GM21367 (cell line): Measurements from ENCODE around the gene ZFHX3.

Experiments
- ATAC-seq: cut with Tn5 transposase; IDR thresholded peaks from one replicate; pipeline ENCODE4 v1.9.1; 2021; ENCODE audit not compliant: unreplicated experiment

Gene ZFHX3

DNA sequence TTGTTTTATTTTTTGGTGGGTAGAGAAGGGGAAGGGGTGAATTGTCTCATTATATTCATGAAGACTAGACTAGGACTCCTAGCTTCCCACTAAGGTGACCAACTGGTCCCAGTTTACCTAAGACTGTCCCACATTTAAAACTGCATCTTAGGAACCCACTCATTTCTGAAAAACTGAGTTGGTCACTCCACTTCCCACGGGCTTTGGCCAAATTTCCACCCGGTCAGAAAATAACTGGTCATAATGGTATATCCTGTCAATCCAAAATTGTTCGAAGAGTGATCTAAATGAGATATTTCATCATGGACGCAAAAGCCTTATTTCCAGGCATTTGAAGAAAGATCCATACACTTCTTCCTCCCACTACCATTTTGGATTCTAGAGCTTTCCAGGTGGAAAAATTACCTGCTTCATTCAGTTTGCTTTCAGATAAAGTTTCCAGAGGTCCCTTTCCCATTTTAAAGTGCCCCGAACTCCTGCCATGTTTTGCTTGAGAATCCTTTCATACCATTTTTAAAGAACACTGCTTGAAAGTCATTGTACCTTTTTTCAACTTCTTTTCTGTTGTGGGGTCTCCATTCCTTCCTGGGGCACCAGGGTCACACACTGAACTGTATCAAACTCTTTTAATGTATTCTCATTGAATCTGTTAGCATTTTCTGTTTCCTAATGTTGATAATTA, 21.8 kb upstream of the ZFHX3 start:
- ATAC-seq: no peak

DNA sequence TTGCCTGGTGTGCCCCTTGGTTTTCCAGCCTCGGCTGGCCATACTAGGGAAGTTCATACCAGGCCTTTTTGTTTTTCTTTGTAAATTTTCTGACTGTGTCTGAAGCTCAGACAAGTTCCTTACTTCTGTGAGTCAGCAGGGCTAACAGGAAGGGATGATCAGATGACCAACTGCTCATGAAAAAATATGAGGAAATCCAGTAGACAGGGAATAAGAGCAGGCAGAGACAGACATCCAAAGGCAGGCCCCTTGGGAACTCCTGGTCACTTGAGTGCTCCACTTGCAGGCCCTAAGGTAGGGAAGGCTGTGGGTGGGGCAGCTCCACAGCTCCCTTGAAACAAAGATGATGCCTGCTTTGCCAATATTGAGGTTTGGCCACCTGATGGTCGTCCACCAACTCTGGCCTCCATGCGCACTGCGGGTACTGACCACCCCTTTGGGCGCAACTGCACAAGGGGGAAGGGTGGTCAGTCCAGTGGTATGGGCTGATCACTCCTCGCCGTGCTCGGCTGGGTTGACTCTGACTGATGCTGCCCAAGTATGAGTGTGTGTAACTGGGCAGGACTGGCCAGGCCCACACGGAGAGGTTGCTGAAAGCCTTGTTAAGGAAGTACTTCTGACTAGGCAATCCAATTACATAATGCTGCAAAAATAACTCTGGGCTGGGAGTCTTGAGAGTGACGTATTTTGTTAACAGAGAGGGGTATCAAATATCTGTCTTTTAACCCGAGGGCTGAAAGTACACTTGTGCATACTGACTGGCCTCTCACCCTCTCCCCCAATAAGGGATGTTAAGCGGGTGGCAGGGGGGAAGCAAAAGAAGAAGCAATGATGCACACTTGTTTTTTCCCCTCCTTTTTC, 20.8 kb upstream of the ZFHX3 start:
- ATAC-seq: no peak

DNA sequence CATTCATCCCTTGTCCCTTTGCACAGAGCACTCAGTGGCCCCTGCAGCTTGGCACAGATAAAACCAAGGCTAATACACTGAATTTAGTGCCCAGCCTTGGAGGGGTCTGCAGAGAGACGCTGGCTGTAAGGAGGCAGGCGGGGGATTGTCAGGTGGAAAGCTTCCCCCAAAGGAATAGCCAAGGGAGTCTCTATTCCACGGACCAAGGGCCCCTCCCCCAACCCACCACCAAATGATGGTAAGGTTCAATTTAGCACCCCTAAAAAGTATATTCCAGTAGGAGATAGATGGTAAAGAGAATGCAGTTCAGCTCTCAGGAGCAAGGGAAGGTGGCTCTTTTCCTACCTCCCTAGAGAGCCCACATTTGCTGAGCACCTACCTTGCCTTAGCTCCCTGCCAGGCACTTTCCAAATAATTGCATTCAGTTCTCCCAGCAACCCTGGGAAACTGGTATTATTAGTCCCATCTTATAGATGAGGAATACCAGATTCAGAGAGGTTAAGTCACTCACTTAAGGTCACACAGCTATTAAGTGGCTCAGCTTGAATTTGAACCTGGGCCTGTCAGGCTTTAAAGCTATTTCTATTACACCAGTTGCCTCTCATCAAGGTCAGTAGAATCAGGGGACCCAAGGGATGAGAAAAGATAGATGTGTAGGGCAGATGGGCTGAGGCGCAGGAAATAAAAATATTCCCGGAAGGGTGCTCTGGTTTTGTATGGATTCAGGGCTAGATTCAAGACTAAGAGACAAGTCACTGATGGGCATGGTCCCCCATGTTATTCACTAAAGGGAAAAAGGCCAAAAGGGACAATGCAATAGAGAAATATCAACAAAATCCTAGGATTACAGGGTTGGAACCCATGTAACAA, 20.0 kb upstream of the ZFHX3 start:
- ATAC-seq: no peak

DNA sequence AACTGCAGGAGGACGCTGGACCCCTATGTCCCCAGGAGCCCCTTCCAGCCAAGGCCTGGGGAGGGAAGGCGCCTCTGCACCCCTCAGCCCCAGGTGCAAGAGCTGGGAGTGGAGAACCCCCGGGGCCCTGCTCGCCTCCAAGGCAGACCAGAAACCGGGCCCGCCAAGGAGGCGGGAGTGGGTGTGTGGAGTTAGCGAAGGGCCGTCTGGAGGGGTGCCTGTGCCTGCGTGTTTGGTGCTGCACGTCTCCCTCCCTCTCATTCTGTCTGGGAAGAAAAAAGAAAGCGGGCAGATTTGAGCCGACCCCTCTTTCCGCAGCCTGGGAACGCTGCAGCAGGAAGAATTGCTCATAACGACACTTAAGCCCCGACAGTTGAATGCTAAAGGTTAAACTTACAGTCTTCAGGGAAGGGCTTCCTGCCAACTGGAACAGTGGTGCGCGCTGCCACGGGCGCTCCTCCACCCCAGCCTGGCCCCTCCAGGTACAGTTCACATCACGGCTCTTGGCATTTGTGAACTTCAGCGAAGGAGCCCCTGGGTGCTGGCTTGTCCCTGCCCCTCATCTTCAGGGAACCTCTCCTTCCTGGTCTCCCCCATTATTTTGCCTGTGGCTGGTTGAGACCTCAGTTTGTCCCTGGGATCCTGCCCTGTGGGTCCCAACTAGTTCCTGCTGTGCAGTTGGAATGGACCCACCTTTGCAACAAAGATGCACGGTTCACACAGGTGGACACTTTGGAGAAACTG, 19.2 kb upstream of the ZFHX3 start:
- ATAC-seq: no peak

DNA sequence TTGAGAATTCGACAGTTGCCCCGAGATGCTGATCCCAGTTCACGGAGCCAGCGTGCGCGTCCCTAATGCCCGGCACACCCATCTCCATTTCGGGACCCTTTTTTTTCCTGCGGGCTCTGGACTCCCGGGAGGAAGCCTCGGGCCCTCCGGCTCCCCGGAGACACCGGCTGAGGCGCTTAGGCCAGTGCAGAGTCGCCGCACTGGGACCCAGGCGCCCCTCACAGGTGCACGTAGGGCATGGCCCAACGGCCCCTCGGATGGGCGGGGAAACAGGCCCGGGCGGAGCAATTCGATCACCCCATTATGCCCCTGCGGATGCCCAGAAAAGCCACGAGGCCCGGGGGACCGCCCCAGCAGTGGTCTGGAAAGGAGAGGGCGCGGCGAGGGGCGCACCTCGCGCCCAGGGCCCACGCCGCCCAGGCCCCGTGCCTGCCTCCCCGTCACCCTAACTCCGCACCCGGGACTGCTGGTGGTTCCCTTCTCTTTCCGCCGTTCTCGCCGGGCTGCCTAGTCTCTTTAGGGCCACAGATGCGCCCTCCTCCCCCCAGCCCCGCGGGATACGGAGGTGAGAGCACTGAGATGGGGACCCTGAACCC, 18.5 kb upstream of the ZFHX3 start:
- ATAC-seq: no peak

DNA sequence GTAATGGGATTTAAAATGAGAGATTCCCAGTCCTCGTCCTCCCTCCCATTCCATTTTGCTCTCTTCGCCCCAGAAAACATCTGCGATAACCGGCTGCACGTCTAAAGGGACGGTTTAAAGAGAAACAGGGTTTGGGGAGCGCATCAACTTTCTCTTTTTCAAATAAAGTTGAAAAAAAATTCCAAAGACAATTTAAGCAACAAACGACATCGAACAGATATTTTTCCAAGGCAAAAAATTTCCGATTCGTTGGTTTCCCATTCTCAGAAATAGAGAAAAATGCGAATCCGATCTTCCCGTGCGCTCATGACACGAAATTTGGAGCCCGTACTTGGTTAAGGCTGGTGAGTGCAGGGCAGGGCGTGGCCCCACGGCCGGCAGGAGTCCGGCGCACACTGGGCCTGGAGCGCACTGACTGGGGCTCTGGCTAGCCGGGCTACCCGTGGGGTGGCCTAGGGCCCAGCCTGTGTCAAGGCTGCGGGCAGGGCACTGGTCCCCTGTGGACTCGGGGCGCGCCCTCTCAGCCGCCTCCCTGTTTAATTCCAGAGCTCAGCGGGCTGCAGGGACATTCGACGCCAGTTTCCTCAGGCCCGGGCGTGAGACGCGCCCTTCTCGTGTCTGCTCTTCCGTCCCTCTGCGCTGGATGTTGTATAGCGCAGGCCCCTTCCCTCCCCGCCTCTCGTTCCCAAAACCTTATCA, 17.9 kb upstream of the ZFHX3 start:
- no peak for ATAC-seq

DNA sequence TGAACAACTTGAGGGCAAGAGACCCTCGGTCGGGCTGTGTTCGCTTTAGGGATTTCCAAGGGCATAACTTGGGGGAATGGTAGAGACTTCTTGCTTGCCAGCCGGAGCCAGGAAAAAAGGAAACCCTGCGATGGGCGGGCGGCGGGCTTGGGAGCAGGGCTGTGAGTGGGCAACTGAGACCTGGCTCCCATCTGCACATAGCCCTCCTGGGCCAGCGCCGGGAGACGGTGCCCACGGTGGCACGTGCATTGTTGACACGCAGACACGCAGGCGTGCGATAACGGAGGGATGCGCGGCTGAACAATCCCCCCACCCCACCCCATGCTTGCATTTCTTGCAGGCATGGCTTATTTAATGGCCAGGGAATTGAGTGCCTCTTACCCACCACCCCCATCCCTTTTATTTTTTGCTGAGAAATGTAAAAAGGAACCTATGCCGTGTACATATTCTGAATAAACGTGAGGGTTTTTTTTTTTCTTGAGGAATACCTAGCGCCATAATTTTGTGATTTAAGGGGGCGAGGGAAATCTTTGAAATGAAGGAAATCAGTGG, 17.1 kb upstream of the ZFHX3 start:
- no peak for ATAC-seq

DNA sequence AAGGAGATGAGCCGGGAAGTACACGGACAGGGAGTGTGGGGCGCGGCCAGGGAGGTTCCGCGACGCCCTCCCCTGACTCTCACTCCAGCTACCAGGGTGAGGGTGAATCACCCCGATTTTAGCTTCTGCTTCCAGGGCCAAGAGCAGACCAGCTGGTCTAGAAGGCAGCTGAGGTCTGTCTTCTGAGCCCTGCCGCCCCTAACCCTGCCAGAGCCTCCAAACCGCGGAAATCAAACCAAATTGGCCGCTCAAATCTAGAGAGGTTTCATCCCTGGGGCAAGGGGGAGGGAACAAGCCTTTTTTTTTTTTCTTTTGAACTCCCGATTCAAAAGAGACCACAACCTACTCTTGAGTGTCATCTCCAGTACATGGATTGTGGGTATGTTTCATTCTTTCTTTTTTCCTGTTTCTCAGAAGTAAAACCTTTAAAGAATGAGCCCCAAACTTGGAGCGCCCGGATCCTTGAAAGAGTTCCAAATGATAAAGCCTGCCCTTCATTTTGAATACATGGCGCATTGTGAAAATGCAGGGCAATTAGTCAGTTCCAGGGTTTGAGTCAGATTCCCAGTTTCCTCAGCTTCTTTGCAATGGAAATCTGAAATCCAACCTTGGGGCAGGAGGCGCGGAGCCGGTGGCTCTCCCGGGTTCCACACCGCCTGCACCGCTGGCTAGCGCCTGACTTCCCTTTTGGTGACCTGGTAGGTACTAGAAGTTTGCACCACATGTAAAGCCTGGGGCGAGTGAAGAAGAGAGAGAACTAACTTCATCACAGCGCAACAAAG, 16.5 kb upstream of the ZFHX3 start:
- no peak for ATAC-seq

DNA sequence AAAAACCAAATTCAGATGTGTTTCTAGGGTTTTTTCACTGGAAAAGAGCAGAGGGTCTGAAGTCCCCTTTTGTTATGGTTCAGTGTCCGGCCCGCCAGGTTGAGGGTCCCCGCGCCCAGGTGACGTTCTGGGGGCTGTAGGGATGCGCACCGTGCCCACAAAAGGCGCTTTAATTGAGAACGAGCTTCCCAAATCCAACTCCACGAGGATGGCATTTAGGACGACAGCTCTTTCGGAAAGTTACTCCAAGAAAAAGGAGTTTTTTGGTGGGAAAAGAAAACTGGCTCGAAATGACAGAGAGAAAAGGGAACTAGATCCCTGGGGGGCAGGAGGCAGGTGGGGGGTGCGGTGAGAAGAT, 15.9 kb upstream of the ZFHX3 start:
- ATAC-seq: no peak

DNA sequence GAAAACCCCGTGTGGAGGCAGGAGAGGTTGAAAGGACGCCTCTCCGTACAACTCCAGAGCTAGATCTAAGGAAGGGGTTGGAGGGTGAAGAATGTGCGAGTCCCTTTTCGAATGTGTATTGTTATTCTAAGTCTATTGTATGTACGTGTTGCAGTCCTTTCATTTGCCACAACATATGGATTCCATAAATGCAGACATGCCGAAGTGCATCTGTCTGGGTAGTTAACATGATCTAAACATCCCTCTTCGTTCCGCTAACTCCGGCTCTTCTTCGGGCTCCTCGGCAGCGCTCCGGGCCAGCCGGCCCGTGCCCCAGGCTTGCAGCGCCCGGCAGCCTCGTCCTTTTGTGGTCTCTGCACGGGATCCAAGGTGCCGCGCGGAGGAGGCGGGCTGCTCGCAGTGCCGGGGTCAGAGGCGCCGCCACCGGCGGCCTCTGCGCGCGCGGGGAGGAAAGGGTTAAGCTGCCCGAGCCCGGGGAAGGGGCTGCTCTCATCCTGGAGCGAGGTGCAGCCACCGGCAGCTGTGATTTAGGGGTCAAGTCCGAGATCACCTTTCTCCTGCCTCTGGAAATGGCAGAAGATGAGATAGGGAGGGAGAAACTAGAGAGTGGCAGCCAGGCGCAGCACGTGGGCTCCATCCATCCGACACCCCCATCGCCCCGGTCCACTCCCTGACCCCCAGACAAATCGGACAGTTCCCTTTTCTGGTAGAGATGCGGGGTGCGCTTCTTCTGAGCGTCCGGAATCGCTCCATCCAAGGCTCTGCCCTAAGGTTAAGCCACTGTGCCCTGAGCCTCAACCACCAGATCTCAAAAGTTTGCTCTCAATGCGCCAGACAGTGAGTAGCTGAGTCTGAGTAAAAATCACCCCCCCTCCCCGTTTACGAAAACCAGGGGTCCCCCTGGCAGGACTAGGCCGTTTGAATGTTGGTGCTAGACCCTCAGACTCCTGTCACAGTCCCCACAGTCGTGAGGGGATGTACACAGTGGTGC, 15.1 kb upstream of the ZFHX3 start:
- no peak for ATAC-seq

DNA sequence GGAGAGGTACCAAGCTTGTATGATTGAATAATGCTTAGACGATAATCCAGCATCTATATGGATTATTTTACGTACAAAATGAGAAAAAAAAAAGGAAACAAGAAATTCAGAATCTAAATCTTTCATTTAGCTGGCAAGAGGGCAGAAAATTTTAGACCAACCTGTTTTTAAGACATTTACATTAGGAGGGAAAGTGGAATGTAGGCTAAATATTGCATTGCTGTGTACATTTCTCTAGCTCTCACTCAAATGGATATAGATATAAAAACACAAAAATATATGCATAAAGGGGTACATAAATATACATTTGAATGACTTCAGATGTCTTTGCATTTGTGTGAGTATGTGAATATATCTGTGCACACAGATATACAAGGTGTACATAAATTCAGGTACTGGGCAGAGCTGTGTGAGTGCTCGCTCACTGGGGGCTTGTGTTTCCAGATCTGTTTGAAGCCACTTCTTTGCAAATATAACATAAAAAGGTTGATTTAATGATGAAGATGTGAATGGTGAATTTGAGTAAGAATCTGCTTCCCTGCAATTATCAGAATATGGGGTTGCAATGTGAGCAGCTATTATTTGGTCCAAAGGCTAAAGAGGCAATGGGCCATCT, 14.2 kb upstream of the ZFHX3 start:
- ATAC-seq: no peak

DNA sequence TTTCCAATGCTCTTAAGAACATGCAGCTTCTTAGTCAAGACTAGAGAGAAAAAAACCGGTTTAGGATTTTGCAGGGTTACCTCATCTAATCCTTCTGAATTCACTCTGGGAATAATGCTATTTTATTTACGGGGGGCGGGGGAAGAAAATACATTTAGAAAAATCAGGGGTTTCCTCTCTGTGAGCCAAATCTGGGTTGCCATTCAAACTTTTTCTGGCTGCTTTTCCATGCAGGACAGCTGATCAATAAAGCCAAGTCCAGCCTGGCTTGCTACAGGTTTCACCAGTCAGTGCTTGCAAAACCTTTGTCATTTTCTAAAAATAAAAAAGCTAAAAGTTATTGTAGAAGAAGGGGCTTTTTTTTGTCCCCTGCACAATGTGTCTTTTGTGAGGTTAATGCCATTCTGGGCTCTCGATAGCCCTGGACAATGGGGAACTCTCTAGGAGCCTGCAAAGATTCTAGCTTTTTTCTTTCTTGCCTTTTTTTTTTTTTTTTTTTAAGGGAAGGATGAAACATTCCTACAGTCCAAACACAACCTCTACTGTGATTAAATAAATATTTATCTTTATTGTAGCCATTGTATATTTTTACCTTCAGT, 13.1 kb upstream of the ZFHX3 start:
- no peak for ATAC-seq

DNA sequence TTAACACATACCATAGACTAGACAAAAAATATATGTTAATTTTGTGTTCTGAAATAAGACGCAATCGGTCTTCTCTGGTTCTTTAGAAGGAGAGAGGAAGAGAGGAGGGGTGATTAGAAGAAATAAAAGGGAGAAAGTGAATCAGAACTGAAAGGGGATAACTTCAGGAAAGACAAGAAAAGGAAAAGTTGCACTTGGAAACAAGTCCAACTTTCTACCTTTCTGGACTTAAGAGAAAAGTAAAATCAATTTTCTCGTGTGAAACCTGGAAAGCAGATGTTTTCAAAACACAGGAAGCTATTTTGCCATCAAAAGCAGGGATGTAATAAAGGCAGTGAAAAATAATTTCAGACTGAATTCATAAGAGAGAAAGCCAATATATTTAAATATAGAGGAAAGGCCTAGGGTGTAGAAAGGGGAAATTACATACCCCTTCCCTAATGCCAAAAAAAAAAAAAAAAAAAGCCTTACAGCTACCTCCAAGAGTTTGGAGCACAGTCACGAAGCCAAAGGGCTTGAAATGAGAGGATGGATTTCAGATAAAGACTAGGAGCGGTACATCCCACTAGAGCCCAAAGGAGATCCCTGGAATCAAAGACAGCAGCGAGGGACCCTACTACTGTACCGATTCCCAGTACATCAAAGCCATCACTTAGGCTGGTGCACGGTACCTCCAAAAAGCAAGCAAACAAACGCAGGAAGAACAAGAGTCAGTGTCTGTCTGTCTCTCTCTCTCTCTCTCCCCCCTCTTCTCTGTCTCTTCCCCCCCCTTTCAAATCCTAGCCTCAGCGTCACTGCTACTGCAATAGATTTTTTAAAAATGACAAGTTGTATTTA, 12.1 kb upstream of the ZFHX3 start:
- no peak for ATAC-seq

DNA sequence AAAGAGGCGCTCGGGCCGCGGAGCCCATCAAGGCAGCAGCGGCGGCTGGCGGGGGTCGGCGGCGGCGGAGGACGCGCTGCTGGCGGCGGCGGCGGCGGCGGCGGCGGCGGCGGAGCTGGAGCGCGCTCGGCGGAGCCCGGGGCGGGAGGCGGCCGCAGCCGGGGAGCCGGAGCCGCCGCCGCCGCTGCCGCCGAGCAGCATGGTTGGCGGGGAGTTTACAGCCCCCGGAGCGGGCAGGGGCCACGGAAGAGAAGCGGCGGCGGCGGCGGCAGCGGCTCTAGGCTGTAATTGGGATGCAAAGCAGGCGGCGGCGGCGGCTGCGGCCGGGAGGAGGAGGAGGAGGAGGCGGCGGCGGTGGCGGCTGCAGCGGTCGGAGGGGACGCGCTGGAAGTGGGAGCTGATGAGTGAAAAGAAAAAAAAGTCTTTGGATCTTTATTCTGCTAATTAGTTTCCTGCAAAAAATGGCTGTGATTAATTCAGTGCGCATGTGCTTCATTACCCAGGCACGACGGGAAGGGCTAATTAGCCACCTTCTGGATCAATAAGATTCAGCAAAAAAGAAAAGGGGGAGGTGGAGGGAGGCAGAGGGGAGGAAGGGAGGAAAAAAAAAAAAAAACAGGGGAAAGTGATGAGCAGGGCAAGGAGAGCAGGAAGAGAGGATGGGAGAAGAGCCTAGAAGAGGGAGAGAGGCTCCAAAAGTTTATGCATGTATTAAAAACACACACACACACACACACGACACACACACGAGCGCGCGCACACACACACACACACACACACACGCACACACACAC, 10.9 kb upstream of the ZFHX3 start:
- peak; percentile 29 for ATAC-seq

DNA sequence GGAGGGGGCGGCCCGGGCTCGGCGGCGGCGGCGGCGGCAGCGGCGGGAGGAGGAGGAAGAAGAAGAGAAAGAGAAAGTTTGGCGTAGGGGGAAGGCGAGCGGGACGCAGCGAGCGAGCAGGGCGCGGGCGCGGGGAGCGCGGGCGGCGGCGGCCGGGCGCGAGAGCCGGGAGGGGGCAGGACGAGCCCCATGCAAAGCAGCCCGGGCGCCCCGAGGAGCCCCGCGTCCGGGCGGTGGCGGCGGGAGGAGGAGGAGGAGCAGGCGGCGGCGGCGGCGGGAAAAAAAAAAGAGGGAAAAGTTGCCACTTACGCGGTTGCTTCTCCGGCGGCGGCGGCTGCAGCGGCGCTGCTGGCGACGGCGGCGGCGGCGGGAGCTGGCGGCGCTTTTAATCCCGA, 10.3 kb upstream of the ZFHX3 start:
- ATAC-seq: peak; percentile 65
